HG02678 (cell line): ENCODE measurements around the gene GOLGA6L4.
"Not testable (repeated sequence)": the region's sequence is repeated elsewhere in the genome, so short reads cannot be mapped to it uniquely, and the experiment has no call there.

Experiments used
- ATAC-seq: cut with Tn5 transposase; IDR thresholded peaks from one replicate; pipeline ENCODE4 v1.9.1; 2021; ENCODE audit warnings: mild to moderate bottlenecking, moderate library complexity; ENCODE audit not compliant: unreplicated experiment

Gene GOLGA6L4

GRCh38 chr15:84235573-84235972, at the start of gene GOLGA6L4:
Gene GOLGA6L4, plus strand, starts transcription at chr15:84235773. Its CDS starts 62 bp downstream, at chr15:84235835.
- ATAC-seq = not testable (repeated sequence)

- ATAC-seq = not testable (repeated sequence)
Observed at GRCh38 chr15:84192982-84193381, 42.6 kb upstream of the GOLGA6L4 start.

- ATAC-seq = peak; percentile 92
Observed at GRCh38 chr15:84195603-84196002, 40.0 kb upstream of the GOLGA6L4 start.

- not testable (repeated sequence) for ATAC-seq
Observed at GRCh38 chr15:84196530-84197188, 38.9 kb upstream of the GOLGA6L4 start.

- not testable (repeated sequence) for ATAC-seq
Observed at GRCh38 chr15:84199865-84200264, 35.7 kb upstream of the GOLGA6L4 start.

- not testable (repeated sequence) for ATAC-seq
Observed at GRCh38 chr15:84246441-84246840, 10.9 kb downstream of the GOLGA6L4 start.
